HepG2 (cell line): Measurements from ENCODE around the gene DCP1B.

Experiments
- ARNT ChIP-seq: fragments of 450-650 bp; IDR thresholded peaks from 2 replicates; pipeline ENCODE4 v1.6.1; 2017
- ELF1 ChIP-seq: sonication (generic); formaldehyde crosslinking; IDR thresholded peaks from 2 replicates; pipeline ENCODE4 v1.4.0; 2020; ENCODE audit warnings: missing genetic modification reagents
- EZH2 ChIP-seq: conservative IDR thresholded peaks from 2 replicates; pipeline ENCODE4 v1.6.1; 2012; ENCODE audit warnings: mild to moderate bottlenecking, low read depth, low read length, moderate library complexity
- HOXA9 ChIP-seq: sonication (generic); formaldehyde crosslinking; IDR thresholded peaks from 2 replicates; pipeline ENCODE4 v1.8.1; 2022; ENCODE audit warnings: missing genetic modification reagents, mild to moderate bottlenecking, moderate library complexity, borderline replicate concordance
- MLX ChIP-seq: IDR thresholded peaks from 2 replicates; pipeline ENCODE4 v1.6.1; 2016
- NCOA1 ChIP-seq: sonication (generic); formaldehyde crosslinking; IDR thresholded peaks from 2 replicates; pipeline ENCODE4 v1.9.0; 2021; ENCODE audit warnings: missing genetic modification reagents
- RFX5 ChIP-seq: IDR thresholded peaks from 2 replicates; pipeline ENCODE4 v1.6.1; 2011; ENCODE audit warnings: low read depth, low read length, improper control_type of control experiment
- TERF1 ChIP-seq: sonication (generic); formaldehyde crosslinking; IDR thresholded peaks from 2 replicates; pipeline ENCODE4 v1.8.0; 2022; ENCODE audit warnings: mild to moderate bottlenecking, missing genetic modification reagents, moderate library complexity
- ZBTB26 ChIP-seq: IDR thresholded peaks from 2 replicates; pipeline ENCODE4 v1.6.1; 2016; ENCODE audit warnings: missing compliant biosample characterization, missing genetic modification reagents, borderline replicate concordance
- ZFP41 ChIP-seq: sonication (generic); formaldehyde crosslinking; IDR thresholded peaks from 2 replicates; pipeline ENCODE4 v1.4.0; 2020; ENCODE audit warnings: mild to moderate bottlenecking, missing genetic modification reagents, borderline replicate concordance
- ZHX1 ChIP-seq: sonication (generic); formaldehyde crosslinking; IDR thresholded peaks from 2 replicates; pipeline ENCODE4 v1.8.1; 2022; ENCODE audit warnings: low read depth, mild to moderate bottlenecking, missing genetic modification reagents
- ZNF513 ChIP-seq: sonication (generic); formaldehyde crosslinking; conservative IDR thresholded peaks from 2 replicates; pipeline ENCODE4 v1.5.0; 2020; ENCODE audit warnings: missing genetic modification reagents
- ZNF558 ChIP-seq: sonication (generic); formaldehyde crosslinking; IDR thresholded peaks from 2 replicates; pipeline ENCODE4 v1.9.0; 2022; ENCODE audit warnings: mild to moderate bottlenecking, missing genetic modification reagents, borderline replicate concordance

- TF ChIP-seq ZHX1 (CRISPR knock-in tag) (no peak), NCOA1 (CRISPR knock-in tag) (no peak), ZNF558 (CRISPR knock-in tag) (no peak), ZNF513 (no peak), ZFP41 (no peak), EZH2 (no peak), TERF1 (CRISPR knock-in tag) (no peak), ELF1 (no peak), ZBTB26 (CRISPR knock-in tag) (no peak), ARNT (no peak), HOXA9 (CRISPR knock-in tag) (no peak), MLX (CRISPR knock-in tag) (no peak), RFX5 (no peak)
Observed at GRCh38 chr12:1934831-1935230, 69.4 kb downstream of the DCP1B start.
